Astrocyte of the cerebellum (primary cell): ENCODE measurements around the gene COG4.

Experiments used
- DNase-seq: peaks from one replicate; pipeline ENCODE4 v3.0.0-alpha.2; 2011; ENCODE audit warnings: low read depth
- H3K4me3 ChIP-seq: 2 replicates; pipeline ENCODE4 v1.5.1; 2011; ENCODE audit warnings: mild to moderate bottlenecking, low read depth, low read length, moderate library complexity
- in situ Hi-C: cut with HindIII; loops from 2 replicates; pipeline ENCODE4 v1.10.0; 2017; ENCODE audit warnings: low sequenced_read_pairs
- TF ChIP-seq, protein P1 (sequence below): IDR thresholded peaks from 2 replicates; pipeline ENCODE4 v1.5.1; 2012; ENCODE audit warnings: low read length, low read depth, moderate library complexity, mild to moderate bottlenecking; ENCODE audit errors: missing control alignments

COG4 gene

DNA sequence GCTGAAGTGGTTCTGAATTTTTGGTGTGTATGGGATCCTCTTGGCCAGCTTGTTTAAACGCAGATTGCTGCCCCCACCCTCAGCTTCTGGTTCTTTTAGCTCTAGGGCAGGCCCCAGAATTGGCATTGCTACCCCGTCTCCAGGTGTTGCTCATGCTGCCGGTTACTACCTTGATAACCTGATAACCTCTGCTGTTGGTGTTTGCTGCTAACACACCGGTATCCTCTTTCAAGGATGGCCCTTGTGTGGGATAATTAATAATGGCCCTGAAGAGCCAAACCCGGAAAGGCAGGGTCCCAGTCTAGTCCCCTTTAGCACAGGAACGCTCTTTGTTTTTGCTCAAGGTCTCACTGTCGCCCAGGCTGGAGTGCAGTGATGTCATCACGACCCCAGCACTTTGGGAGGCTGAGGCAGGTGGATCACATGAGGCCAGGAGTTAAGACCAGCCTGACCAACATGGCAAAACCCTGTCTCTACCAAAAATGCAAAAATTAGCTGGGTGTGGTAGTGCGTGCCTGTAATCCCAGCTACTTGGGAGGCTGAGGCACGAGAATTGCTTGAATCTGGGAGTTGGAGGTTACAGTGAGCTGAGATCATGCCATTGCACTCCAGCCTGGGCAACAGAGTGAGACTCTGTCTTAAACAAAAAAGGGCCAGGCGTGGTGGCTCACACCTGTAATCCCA lies 83.2 kb downstream of the COG4 start:
- DNase-seq, result no peak
- H3K4me3 ChIP-seq, result no peak overlapping the region
- TF ChIP-seq, protein P1, sequence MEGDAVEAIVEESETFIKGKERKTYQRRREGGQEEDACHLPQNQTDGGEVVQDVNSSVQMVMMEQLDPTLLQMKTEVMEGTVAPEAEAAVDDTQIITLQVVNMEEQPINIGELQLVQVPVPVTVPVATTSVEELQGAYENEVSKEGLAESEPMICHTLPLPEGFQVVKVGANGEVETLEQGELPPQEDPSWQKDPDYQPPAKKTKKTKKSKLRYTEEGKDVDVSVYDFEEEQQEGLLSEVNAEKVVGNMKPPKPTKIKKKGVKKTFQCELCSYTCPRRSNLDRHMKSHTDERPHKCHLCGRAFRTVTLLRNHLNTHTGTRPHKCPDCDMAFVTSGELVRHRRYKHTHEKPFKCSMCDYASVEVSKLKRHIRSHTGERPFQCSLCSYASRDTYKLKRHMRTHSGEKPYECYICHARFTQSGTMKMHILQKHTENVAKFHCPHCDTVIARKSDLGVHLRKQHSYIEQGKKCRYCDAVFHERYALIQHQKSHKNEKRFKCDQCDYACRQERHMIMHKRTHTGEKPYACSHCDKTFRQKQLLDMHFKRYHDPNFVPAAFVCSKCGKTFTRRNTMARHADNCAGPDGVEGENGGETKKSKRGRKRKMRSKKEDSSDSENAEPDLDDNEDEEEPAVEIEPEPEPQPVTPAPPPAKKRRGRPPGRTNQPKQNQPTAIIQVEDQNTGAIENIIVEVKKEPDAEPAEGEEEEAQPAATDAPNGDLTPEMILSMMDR, result no peak
- in situ Hi-C loops, result no loop called here

DNA sequence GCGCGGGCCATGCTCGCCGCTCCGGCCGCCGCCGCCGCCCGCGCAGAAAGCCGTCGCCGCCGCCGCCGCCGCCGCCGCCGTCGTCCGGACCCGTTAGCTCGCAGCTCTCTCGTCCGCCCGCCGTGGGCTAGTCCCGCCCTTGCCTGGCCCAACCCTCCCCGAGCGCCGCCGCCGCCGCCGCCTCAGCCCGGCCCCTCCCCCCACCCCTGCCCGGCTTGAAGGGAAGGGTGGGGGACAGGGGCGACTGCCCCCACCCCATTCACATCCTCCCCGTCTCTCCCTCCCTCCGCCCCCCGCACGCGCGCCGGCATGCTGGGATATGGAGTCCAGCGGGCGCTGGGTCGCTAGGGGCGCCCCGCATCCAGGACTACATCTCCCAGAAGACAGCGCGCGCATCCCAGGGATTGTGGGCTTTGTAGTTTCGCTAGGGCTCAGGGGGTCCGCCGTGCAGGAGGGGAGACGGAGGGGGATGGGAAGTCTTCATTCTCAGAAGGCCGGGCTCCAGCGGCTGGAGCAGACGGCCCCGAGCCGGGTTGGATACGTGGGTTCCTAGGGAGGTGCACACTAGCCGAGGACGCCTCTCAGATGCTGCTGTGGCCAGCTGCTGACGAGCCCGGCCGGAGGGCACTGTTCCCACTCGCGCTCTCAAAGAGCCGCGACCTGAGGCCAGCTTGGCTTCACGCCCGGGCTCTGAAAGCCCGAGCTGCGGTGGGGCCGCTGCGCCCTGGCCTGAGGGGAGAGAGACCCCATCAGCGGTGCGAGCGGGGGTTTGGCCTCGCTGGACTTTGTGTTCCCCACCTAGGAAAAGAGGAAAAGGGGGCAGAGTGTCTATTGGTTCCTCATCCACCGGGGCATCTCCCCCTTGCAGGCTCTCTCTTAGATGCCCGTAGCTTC lies 84.1 kb downstream of the COG4 start, which contains the start of gene ST3GAL2:
Gene ST3GAL2, minus strand, starts transcription at position 132 of the 894 bp plus-strand sequence. CDS start 40,570 bp downstream, outside the sequence.
- DNase-seq, result peak; percentile 78
- in situ Hi-C loops, result loop anchor here (5.0 kb wide), 1 partner anchor 93 kb away; no protein-coding TSS in a partner anchor
- peak within 1 kb of the TSS; percentile 85 for H3K4me3 ChIP-seq
- TF ChIP-seq, protein P1, result no peak

DNA sequence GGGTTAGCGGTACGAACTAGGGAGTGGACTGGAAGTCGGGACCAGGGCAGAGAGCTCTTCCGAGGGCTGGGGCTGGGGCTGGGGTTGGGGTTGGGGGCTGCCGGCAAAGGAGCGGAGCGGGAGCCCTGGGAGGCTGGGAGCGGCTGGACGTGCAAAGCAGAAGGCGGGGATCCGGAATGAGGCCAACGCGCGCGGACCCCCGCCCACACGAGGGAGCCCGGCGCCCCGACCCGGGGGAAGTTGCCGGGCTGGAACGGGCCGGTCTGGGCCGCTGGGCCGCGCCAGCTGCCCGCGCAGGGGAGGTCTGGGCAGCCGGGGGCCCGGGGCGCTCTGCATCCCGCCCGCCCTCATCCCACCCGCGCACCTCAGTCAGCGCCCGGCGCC lies 84.8 kb downstream of the COG4 start:
- peak overlapping the region; percentile 85 for H3K4me3 ChIP-seq
- in situ Hi-C loops, result loop anchor here (5.0 kb wide), 1 partner anchor 94 kb away; no protein-coding TSS in a partner anchor
- no peak for DNase-seq
- TF ChIP-seq, protein P1, result no peak

DNA sequence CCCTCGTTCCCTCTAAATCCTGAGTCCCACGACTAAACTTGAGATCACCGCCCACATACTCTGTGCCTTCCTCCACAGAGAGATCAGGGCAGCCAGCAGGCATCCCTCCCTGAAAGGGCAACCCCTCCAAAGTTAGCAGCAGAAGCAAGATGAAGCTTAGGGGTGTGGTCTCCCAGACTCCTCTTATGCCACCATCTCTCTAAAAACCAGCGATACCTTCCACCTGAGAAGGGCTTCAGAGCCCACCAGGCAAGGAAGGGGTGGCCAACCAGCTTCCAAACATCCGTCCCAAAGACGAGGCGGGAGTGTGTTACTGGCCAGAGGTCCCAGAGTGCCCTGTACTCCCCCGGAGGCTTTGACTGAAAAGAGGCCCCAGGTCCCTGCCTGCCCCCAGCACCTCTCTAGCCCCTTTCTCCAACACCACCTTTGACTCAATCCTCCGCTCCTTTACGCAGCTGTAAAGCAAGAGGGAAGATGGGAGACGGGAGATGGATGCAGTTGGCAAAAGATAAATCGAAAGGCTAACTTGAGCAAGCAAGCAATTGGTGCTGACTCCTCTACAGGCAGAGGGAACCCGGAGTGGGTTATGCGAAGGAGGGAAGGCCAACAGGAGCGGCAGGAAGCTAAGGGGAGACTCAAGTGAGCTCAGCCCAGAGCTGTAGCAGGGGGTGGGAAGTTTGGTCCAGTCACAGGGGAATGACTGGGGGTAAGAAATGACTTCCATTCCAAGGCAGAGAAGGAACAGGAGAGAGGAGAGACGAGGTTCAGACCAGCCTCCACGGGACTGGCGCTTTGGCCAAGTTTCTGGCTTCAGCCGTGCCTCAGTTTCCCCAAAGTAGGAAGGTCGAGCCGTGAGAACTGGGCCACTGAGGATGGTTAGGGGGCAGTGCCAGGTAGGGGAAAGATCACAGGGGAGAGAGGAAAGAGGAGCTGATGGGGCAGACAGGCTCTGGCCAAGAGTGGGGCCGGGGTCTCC lies 85.5 kb downstream of the COG4 start:
- in situ Hi-C loops, result loop anchor here (5.0 kb wide), 1 partner anchor 94 kb away; no protein-coding TSS in a partner anchor
- TF ChIP-seq, protein P1, result no peak
- peak; percentile 32 for DNase-seq
- H3K4me3 ChIP-seq, result peak overlapping the region; percentile 85

DNA sequence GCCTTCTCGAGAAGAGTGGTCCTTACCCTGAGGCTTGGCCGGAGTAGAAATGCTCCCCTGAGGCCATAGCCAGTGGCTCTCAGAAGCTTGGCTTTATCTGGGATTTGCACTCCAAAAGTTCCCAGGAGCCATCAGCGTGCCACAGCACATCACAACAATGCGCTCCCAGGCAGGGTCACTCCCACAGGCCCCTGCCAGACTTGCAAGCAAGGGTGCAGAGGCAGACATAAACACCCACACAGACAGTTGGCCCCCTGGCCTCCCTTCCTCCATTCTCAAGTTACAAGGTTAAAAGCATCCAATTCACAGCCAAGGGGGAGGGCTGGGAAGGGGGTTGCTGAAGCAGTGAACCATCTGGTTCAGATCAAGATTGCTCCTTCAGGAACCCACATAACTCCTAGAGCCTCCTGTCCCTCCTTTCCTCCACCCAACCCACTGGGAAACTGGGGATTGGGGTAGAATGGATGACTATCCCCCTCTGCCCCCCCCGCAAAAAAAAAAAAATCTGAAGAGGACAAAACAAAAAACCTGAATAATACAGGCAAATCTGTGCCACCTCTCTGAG lies 86.3 kb downstream of the COG4 start:
- peak; percentile 63 for DNase-seq
- H3K4me3 ChIP-seq, result peak overlapping the region; percentile 85
- in situ Hi-C loops, result loop anchor here (5.0 kb wide), 1 partner anchor 95 kb away; no protein-coding TSS in a partner anchor
- TF ChIP-seq, protein P1, result no peak
